Stomach (tissue), 9 donors: ENCODE results near the gene RCAN2. TPM values are rescaled to one million over a fixed set of nuclear protein-coding genes. Genes with fewer than 3 reads are reported as not detected.

Experiments used
- DNase-seq, 2 donors: peaks; one replicate each; pipeline versions ENCODE4 v3.0.0 to v3.0.0-alpha.2; 2013 to 2019
- H3K27ac ChIP-seq, 5 donors: fragments of 200-600 bp in 4 of 5; sonication (generic) in 4 of 5; one replicate each; pipeline ENCODE4 v1.5.1; 2013 to 2019; ENCODE audit warnings: mild to moderate bottlenecking in 1 of 5, moderate library complexity in 1 of 5
- H3K27me3 ChIP-seq, 3 donors: fragments of 200-600 bp; sonication (generic); one replicate each; pipeline ENCODE4 v1.5.1; 2017 to 2019; ENCODE audit warnings: mixed run types in 1 of 3
- H3K36me3 ChIP-seq, 4 donors: fragments of 200-600 bp; sonication (generic); 1 replicate in 3 of 4; 2 replicates in 1 of 4; pipeline ENCODE4 v1.5.1; 2016 to 2019
- H3K4me1 ChIP-seq, 4 donors: fragments of 200-600 bp; sonication (generic); one replicate each; pipeline ENCODE4 v1.5.1; 2016 to 2019
- H3K4me3 ChIP-seq, 4 donors: fragments of 200-600 bp; sonication (generic) in 3 of 4; one replicate each; pipeline ENCODE4 v1.5.1; 2016 to 2019; ENCODE audit warnings: mild to moderate bottlenecking in 1 of 4
- H3K9me3 ChIP-seq, 4 donors: fragments of 200-600 bp; sonication (generic); one replicate each; pipeline ENCODE4 v1.5.1; 2016 to 2019
- CTCF ChIP-seq, 7 experiments: fragments of 450-650 bp in 4 of 7; fragments of 200-600 bp in 3 of 7; sonication (generic) in 3 of 7; IDR thresholded peaks; one replicate each; pipeline ENCODE4 v1.5.1; 2016 to 2019; ENCODE audit warnings: antibody characterized with exemption in 7 of 7, control low read depth in 2 of 7, mild to moderate bottlenecking in 1 of 7
- EP300 ChIP-seq: sonication (generic); formaldehyde crosslinking; IDR thresholded peaks from one replicate; pipeline ENCODE4 v1.6.1; 2017; ENCODE audit warnings: antibody characterized with exemption
- POLR2A ChIP-seq, 4 donors: fragments of 450-650 bp; IDR thresholded peaks; one replicate each; pipeline ENCODE4 v1.6.1; 2016; ENCODE audit warnings: antibody characterized with exemption in 4 of 4, control low read depth in 2 of 4, mild to moderate bottlenecking in 1 of 4, moderate library complexity in 1 of 4
- POLR2AphosphoS5 ChIP-seq, 3 donors: sonication (generic); formaldehyde crosslinking; IDR thresholded peaks; one replicate each; pipeline ENCODE4 v1.6.1; 2016; ENCODE audit warnings: antibody characterized with exemption in 3 of 3
- WGBS, 5 donors: extraction: QIAGEN DNeasy Blood & Tissue Kit in 3 of 5; methylation state at CpG; one replicate each; pipeline versions ENCODE4 v1.1.5 to v1.1.7; 2013 to 2018; 5-methylcytosine and 5-hydroxymethylcytosine counted together
- intact Hi-C: fragments of 100-400 bp; cut with DNase I; formaldehyde crosslinking; loops from one replicate; pipeline ENCODE4 v1.15.1; 2023; ENCODE audit warnings: low total_unique reads
- polyA plus RNA-seq, 3 donors: library from polyadenylated mRNA; stranded (reverse); fragments of 200-250 nt; gene quantifications; one replicate each; pipeline ENCODE4 v1.2.3, GENCODE V29; 2013
- total RNA-seq, 5 donors: library from RNA; depleted of rRNA; stranded (reverse); fragments of >200 nt; gene quantifications; one replicate each; pipeline versions ENCODE4 v1.1.0 to v1.2.3, GENCODE V29; 2014 to 2016
- donor health status: healthy with polysubstance abuse.
- donor health status: Bipolar disorder and iron deficiency.
- donor health status: healthy.

The RCAN2 gene
- total and polyA plus RNA-seq, 8 donors = 7.2 to 69.2 (median 21.4) TPM

GRCh38 chr6:46222286-46222685 lies 269.0 kb downstream of the RCAN2 start:
- Histone ChIP-seq H3K27me3 (no peaks in the 10 kb centered on the region), H3K4me1 (no peaks in the 10 kb centered on the region), H3K27ac (no peak overlapping the region), H3K36me3 (no peaks in the 10 kb centered on the region), H3K4me3 (no peak overlapping the region), H3K9me3 (no peaks in the 10 kb centered on the region)
- intact Hi-C loops = loop anchor here (5.0 kb wide), 1 partner anchor 185 kb away; no protein-coding TSS in a partner anchor
- 13 to 45% (median 33%) methylated on average over 1 of the region's 1 CpG for WGBS, 5 donors
- no peak for DNase-seq
- TF ChIP-seq EP300 = no peak

- Histone ChIP-seq H3K36me3 (no peaks in the 10 kb centered on the region), H3K27ac (no peak overlapping the region), H3K27me3 (no peaks in the 10 kb centered on the region), H3K4me1 (no peaks in the 10 kb centered on the region), H3K9me3 (no peaks in the 10 kb centered on the region), H3K4me3 (no peak overlapping the region)
- TF ChIP-seq CTCF (IDR thresholded peaks at IDR 0.05) (peak in 5 of 7 experiments; percentile 61 to 72 (median 70)), POLR2A (IDR thresholded peaks at IDR 0.05) (no peak)
- WGBS, 5 donors = 39 to 49% (median 44%) methylated on average over 4 of the region's 4 CpGs
- DNase-seq = peak in 1 of 2 donors; percentile 78
- intact Hi-C loops = loop anchor here (5.0 kb wide), 1 partner anchor 186 kb away; no protein-coding TSS in a partner anchor
Observed at GRCh38 chr6:46221222-46221793, 269.9 kb downstream of the RCAN2 start.

GRCh38 chr6:46220352-46221221 lies 270.7 kb downstream of the RCAN2 start:
- 67 to 78% (median 72%) methylated on average over 6 of the region's 6 CpGs for WGBS, 5 donors
- Histone ChIP-seq H3K9me3 (no peaks in the 10 kb centered on the region), H3K4me3 (no peak overlapping the region), H3K27ac (no peak overlapping the region), H3K4me1 (no peaks in the 10 kb centered on the region), H3K27me3 (no peaks in the 10 kb centered on the region), H3K36me3 (no peaks in the 10 kb centered on the region)
- intact Hi-C loops = loop anchor here (5.0 kb wide), 1 partner anchor 187 kb away; no protein-coding TSS in a partner anchor
- DNase-seq = no peak
- TF ChIP-seq CTCF (IDR thresholded peaks at IDR 0.05) = no peak
- TF ChIP-seq POLR2A (IDR thresholded peaks at IDR 0.05) = no peak
- TF ChIP-seq POLR2AphosphoS5 (IDR thresholded peaks at IDR 0.05) = no peak
- no peak for TF ChIP-seq EP300

- intact Hi-C loops = loop anchor here (5.0 kb wide), 1 partner anchor 188 kb away; no protein-coding TSS in a partner anchor
Observed at GRCh38 chr6:46219661-46220060, 271.6 kb downstream of the RCAN2 start.

More at GRCh38 chr6:46219661-46220060, 271.6 kb downstream of the RCAN2 start:
- no peak overlapping the region for H3K27ac ChIP-seq
- H3K4me3 ChIP-seq = no peak overlapping the region
- H3K4me1 ChIP-seq = no peaks in the 10 kb centered on the region
- TF ChIP-seq CTCF (IDR thresholded peaks at IDR 0.05) (no peak), POLR2AphosphoS5 (IDR thresholded peaks at IDR 0.05) (no peak), POLR2A (IDR thresholded peaks at IDR 0.05) (no peak), EP300 (no peak)
- no peaks in the 10 kb centered on the region for H3K36me3 ChIP-seq
- no peaks in the 10 kb centered on the region for H3K27me3 ChIP-seq
- DNase-seq = no peak
- H3K9me3 ChIP-seq = no peaks in the 10 kb centered on the region
